Amniotic stem cell (primary cell): ENCODE results near the gene INMT.
A peak's percentile ranks its signal among the peaks of the same experiment; 100 is the strongest.

Source experiments
- DNase-seq: peaks from one replicate; lab custom pipeline; 2025; lab: John Stamatoyannopoulos, UW

INMT gene

DNA sequence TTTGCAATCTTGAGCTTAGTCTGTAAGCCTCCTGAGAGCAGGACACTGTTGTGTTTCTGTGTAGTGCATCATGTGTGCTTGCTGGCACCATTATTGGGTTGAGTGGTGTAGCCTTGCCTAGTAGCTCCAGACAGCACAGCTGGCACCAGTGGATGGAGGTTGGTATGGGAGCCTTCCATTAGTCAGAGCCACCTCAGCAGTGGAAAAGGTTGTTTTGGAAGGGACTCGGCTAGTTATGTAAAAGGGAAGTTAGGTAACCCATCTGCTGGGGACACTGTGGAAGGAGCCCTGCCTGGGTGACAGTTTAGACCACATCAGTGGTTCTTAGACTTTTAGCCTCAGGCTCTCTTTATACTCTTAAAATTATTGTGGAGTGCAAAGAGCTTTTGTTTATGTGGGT lies 35.6 kb downstream of the INMT start:
- no peak for DNase-seq

DNA sequence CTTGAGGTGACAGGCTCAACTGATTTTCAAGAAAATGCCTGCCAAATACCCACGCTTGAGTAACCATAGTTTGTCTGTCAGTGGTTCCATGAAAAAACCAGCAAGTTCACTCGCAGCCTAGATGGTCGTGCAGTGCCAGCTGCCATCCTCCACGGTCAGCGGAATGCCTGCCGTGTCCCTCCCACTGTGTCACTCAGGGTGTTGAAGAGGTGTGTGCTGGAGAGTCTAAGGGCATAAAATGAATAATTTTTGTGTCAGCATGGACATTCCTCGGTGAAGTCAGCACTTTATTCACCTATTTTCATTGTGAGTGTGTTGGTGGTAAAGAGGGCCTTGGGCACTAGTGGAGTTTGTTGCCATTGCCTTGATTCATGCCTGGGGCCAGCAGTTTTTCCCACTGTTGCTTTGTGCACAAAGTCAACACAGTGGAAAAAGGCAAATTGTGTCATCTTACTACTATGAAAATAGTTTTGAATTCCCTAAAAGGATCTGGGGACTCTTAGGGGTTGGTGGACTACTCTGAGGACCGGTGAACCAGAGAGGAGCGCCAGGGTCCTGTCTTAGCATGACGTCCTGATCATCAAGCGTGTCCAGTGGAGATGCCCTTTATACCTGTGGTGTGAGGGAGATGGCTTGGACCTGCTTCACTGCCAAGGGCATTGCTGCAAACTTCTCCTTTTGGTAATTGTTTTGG lies 36.9 kb downstream of the INMT start:
- no peak for DNase-seq

DNA sequence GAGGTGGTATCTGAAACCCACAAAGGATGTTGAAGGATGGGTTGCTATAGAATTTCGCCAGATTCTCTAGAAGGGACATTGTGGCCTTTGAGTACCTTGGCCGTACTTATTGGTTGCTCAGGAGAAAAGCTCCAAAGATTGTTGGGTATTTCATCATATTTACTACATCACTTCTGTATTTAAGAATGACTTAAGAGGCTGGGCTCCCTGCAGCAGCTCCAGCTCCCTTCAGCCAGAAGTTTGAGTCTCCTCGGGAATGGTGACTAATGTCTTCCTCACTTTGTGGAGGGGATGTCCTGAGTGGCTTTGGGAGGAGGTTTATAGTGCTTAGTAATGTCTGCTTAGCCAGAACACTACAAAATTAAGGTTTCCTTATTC lies 37.4 kb downstream of the INMT start:
- DNase-seq: peak; percentile 21

DNA sequence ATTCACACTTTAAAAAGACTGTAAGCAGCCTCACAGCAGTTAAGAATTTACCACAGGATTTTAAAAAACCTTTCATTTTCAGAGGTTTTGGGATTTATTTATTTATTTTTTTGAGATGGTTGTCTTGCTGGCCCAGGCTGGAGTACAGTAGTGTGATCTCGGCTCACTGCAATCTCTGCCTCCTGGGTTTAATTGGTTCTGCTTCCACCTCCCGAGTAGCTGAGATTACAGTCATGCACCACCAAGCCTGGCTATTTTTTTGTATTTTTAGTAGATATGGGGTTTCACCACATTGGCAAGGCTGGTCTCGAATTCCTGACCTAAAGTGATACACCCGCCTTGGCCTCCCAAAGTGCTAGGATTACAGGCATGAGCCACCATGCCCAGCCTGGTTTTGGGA lies 38.4 kb downstream of the INMT start:
- DNase-seq: no peak

DNA sequence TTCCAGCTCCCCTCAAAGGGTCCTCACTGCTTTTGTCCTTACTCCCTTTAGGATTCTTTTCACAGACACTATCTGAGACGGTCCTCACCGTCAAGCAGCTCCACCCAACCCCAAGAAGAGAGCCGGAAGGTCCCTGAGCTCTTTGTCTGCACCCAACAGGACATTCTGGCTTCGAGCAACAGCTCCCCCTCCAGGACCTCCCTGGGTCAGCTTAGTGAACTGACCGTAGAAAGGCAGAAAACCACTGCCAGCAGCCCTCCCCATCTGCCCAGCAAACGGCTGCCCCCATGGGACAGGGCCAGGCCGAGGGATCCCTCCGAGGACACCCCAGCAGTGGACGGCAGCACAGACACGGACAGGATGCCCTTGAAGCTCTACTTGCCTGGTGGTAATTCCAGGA lies 39.2 kb downstream of the INMT start:
- DNase-seq: no peak

DNA sequence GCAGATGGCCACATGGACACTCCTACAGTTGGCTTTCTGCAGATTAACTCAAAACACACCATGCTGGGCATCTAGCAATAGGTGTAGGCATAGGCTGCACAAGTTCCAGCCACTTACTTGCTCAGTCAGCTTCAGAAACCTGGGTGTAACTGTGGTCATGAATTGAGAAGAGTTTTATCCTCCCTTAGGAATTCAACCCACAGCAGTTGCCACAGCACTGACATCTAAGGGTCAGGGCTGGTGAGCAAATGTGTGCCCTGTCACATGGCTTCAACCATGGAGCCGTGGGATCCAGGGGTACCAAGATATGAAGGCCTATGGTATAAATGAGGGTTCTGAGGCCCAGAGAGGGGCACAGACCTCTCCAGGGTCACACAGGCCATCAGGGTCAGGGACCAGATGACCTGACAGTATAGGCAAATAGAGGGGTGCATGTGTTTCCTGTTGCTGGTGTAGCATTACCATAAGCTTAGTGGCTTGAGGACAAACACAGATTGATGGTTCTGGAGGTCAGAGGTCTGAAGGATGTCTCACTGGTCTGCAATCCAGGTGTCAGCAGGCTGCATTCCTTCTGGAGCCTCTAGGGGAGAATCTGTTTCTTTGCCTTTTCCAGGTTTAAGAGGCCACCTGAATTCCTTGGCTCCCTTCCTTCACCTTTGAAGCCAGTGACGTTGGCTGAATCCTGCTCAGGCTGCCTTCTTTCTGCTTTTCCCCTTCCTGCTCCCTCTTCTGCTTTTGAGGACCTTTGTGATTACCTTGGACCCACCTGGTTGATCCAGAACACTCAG lies 43.4 kb downstream of the INMT start:
- no peak for DNase-seq

DNA sequence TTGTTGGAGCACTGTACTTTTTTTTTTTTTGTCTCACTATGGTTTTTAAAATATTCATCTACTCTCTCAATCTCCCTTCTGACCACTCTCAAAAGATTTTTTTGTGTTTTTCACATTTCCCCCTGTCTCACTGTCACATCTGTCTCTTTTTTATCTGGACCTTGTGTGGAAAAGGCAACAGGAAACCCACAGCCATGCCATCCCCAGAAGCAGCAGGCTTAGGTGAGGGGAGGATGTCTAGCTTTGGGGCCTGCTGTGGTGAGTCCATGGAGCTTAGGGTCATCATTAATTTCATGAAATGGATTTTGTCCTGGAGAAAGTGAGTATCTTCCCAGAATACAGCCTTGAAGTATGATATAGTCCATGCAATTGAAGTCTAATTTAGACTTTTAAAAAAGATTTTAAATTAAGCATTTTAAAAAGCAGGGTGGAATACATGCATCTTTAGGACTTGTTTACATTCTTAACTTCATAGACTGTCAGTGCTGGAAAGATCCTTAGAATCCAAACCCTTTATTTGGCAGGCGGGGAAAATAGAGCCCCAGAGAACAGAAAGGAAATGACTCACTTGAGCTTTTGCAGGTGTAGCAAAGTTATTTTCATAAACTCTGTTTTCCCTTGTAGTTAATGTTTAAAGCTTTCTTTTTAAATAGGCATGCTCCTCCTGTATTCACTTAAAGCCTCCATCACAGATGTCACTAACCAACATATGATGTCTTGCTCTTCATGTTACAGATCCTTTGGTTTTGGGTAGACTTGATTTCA lies 44.4 kb downstream of the INMT start:
- DNase-seq: no peak

DNA sequence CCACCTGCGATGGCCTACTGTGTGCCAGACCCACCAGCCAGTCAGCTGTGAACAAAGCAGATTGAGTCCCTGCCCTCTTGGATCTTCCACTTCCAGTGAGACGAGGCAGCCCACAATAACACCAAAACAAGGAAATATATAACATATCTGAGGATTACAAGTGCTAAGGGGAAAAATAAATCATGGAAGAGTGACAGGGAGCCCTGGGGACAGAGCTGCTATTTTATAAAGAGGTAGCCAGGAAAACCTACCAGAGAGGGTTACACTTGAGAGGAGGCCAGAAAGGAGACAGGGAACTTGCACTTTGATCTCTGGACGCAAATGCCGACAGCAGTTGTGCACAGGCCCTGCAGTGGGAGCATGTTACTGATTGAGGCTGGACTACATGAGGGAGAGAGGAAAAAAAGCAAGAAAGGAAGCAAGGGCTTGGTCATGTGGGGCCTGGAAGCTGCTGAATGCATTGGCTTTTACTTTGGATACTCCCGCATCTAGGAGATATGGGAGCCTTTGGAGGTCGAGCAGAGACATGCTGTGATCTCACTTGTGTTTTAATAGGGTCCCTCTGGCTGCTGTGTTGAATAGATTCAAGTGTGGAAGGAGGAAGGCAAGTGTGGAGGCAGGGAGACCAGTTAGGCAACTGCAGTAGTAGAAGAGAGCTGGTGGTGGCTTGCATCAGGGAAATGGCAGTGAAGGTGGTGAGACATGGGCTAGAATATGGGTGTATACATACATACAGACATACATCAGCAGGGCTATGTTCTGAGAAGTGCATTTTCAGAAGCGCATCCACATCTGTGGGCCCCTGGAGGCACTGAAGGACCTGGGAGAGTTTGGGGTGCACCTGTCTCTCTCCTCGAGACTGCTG lies 45.5 kb downstream of the INMT start:
- DNase-seq: no peak

DNA sequence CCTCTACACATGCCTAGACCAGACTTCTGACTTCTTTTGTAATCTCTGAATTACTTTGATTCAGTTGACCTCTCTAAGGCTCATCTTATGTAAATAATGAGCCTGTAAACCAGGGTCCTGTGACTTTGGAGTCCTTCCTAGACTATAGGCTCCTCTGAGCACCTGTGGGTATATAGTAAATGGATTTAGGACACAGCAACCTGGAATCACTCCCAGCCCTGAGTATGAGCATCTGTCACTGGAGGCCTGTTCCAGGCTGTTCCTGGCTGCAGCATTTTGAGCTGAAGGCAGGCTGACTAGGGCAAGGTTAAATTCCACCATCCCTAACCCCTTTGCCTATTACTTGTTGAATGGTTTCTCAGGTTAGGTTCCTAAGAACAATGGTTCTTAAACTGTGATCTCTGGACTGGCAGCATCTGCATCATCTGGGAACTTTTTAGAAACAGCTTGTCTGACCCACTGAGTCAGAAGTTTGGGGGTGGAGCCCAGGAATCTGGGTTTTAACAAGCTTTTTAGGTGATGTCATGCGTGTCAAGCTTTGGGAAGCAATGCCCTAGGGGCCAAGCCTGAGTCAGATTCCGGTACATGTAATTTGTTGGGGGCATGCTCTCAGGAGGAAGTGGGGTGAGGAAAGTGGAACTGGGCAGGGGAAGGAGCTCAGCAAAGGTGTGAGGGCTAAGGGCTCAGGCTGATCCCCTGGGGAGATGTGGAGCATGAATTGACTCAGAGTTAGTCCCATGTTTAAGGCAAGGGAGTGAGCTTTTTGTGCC lies 47.5 kb downstream of the INMT start:
- DNase-seq: peak; percentile 60

DNA sequence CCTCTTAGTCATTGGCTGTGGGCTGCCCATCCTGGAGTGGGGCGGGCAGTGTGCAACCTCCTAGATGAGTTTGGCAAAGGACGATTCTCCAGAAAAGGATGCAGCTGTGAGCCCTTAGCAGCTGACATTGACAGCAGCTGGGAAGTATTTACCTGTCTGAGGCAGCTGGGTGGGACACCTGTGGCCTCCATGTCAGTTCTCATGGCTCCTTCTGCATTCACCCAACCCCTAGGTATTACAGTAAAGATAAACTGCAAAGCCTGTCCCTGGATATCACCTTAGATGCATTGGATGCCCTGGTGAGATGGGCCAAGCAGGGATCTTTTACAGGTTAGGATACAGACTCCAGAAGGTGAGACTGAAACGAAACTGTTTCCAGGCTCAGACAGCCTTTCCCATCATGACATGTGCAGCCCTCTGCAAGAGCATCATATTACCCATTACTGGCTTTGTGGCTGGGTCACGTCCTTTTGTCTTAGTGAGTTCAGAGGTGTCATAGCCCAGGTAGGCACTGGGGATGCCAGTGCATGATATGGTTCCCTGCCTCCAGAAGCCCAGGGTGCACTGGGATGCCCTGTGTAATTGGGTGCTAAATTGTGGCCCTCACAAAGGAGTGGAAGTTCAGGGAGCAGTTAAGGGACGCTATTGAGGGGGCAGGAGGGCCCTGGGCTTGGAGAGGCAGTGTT lies 48.2 kb downstream of the INMT start:
- no peak for DNase-seq

DNA sequence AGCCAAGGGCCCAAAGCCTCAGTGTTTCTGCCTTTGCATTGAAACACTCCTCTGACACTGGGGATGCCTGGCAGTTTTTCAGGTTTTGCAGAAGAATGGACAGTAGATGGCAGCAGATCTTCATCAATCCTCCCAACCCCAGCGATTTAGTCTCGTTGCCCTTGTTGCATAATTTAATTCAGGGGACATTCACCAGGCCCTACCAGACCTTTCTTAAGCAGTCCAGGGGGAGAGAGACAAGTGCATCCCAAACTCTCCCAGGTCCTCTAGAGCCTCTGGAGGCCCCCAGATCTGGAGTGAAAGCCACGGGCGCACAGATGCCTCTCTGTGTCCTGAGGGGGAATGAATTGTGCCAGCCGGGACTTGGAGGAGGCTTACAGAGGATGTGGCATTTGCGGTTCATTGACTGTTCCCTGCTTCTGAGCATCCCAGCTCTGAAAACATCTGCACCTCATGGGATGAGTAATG lies 48.9 kb downstream of the INMT start:
- peak; percentile 82 for DNase-seq

DNA sequence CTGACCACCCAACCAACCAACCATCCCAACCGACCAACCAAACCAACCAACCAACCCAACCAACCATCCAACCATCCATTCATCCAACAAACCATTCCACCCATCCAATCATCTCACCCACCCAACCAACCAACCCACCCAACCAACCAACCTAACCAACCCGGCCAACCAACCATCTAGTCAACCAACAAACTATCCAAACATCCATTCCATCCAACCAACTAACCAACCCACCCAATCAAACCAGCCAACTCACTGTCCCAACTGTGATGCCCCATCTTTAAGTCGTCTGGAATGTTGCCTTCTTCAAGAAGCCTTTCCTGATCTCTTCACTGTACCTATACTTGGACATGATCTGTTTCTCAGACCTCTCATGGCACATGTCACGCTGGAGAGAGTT lies 50.9 kb downstream of the INMT start:
- no peak for DNase-seq

DNA sequence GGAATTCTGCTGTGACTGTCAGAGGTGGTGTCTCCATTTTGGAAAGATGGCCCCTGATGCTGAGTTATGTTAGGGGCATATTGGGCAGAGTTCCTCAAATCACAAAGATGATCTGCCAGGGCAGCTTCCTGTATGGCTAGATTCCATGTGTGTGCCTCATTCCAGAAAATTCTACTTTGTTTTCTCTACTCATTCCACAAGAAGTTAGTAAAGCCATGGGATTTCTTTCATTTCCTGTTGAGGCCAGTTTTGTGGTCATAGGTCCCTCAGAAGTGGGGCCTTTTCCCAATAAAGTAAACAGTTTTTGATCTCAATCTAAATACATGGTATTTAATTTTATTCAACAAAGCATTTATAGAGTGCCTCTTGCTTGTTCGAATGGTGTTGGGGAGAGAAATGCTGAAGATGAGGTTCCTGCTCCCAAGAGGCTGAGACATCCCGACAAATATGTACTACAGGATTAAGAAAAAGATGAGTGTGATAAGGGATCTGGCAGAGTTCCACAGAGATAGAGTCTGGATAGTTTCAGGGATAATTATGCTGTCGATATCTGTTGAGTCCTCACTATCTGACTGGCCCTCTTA lies 52.2 kb downstream of the INMT start:
- peak; percentile 43 for DNase-seq

DNA sequence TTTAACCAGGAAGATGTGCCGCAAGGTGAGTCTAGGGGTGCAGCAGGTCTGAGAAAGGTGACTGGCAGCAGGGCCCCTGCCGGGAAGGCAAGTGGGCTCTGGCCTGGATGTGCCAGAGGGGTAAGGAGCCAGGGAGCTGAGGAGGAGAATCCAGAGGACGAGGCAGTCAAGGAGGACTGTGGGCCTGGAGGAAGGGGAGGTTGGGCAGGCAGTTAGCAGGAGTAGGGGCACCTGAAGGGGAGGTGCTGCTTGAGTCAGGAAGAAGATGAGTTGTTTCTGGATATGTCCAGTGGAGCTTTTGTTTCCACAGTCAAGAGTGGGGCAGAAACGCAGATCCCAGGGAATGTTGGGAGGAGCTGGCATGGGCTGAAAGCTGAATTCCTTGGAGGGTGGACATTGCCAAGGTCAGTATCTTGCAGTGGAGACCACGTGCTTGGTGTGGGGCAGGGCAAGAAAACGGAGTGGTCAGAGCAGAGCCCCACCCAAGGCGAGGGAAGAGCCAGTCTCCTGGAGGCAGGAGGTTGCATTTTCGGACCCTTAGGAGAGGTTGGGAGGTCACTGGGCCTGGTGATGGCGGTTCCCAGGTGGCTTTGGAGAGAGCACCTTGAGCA lies 53.3 kb downstream of the INMT start:
- DNase-seq: no peak

DNA sequence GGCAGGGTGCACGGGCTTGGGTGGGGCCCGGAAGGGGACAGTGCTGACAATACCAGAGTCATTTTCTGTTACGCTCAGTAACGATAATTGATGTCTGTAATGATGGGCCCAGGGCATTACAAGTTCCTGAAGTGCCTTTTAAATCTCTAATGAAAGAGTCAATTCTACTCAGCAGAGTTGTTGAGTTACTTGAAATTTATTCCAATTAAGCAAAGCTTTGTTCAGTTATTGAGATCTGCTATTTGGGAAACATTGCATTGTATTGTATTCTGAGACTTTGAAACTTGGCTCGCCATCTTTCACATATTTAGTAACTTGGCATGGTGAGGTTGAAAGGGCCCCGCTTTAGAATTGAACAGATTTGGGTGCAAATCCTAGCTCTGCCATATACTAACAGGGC lies 54.0 kb downstream of the INMT start:
- no peak for DNase-seq
